Astrocyte of the hippocampus (primary cell): ENCODE measurements around the gene CEP104.

ENCODE experiments used
- DNase-seq: peaks from one replicate; pipeline ENCODE4 v3.0.0; 2011; ENCODE audit warnings: low read depth, low spot score

The CEP104 gene

GRCh38 chr1:3799976-3800685 lies 56.9 kb downstream of the CEP104 start:
- DNase-seq, result no peak

- peak; percentile 97 for DNase-seq
Observed at GRCh38 chr1:3796215-3797061, 60.6 kb downstream of the CEP104 start, which contains the start of gene LRRC47. Gene LRRC47 (minus strand): TSS chr1:3796498. CDS start chr1:3796476, 22 bp downstream.

GRCh38 chr1:3795453-3796214 lies 61.4 kb downstream of the CEP104 start:
- DNase-seq, result no peak

GRCh38 chr1:3790952-3791351 lies 66.1 kb downstream of the CEP104 start:
- no peak for DNase-seq

GRCh38 chr1:3790500-3790923 lies 66.5 kb downstream of the CEP104 start:
- no peak for DNase-seq

GRCh38 chr1:3789421-3790300 lies 67.3 kb downstream of the CEP104 start:
- no peak for DNase-seq

- no peak for DNase-seq
Observed at GRCh38 chr1:3788756-3789420, 68.1 kb downstream of the CEP104 start.

GRCh38 chr1:3787745-3788605 lies 69.0 kb downstream of the CEP104 start:
- no peak for DNase-seq

- no peak for DNase-seq
Observed at GRCh38 chr1:3787349-3787715, 69.7 kb downstream of the CEP104 start.

- no peak for DNase-seq
Observed at GRCh38 chr1:3786468-3787348, 70.3 kb downstream of the CEP104 start.

- peak; percentile 31 for DNase-seq
Observed at GRCh38 chr1:3785456-3786157, 71.4 kb downstream of the CEP104 start.

GRCh38 chr1:3785045-3785444 lies 72.0 kb downstream of the CEP104 start:
- DNase-seq, result no peak

GRCh38 chr1:3783651-3784474 lies 73.1 kb downstream of the CEP104 start:
- no peak for DNase-seq

- DNase-seq, result no peak
Observed at GRCh38 chr1:3780901-3781300, 76.1 kb downstream of the CEP104 start.

- no peak for DNase-seq
Observed at GRCh38 chr1:3779912-3780416, 77.0 kb downstream of the CEP104 start.

GRCh38 chr1:3779265-3779911 lies 77.6 kb downstream of the CEP104 start:
- DNase-seq, result no peak
